C4-2B (cell line): ENCODE results near the gene IL4.

Experiments
- ZFX ChIP-seq: fragments of 450-650 bp; IDR thresholded peaks from 2 replicates; pipeline ENCODE4 v1.6.1; 2017
- TF ChIP-seq, protein P1 (sequence below): fragments of 450-650 bp; conservative IDR thresholded peaks from 2 replicates; pipeline ENCODE4 v1.5.1; 2017; ENCODE audit warnings: mild to moderate bottlenecking

- TF ChIP-seq, protein P1, sequence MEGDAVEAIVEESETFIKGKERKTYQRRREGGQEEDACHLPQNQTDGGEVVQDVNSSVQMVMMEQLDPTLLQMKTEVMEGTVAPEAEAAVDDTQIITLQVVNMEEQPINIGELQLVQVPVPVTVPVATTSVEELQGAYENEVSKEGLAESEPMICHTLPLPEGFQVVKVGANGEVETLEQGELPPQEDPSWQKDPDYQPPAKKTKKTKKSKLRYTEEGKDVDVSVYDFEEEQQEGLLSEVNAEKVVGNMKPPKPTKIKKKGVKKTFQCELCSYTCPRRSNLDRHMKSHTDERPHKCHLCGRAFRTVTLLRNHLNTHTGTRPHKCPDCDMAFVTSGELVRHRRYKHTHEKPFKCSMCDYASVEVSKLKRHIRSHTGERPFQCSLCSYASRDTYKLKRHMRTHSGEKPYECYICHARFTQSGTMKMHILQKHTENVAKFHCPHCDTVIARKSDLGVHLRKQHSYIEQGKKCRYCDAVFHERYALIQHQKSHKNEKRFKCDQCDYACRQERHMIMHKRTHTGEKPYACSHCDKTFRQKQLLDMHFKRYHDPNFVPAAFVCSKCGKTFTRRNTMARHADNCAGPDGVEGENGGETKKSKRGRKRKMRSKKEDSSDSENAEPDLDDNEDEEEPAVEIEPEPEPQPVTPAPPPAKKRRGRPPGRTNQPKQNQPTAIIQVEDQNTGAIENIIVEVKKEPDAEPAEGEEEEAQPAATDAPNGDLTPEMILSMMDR = no peak
- no peak for TF ChIP-seq ZFX
Measured at GRCh38 chr5:132661231-132662003, 12.4 kb upstream of the IL4 start.
